NCI-H345 treated with DMSO at 0.1 percent for 48 hours (cell line): Measurements from ENCODE around the gene USP11.
"Not testable (repeated sequence)": the region's sequence is repeated elsewhere in the genome, so short reads cannot be mapped to it uniquely, and the experiment has no call there.

Experiments
- DNase-seq: peaks from one replicate; lab custom pipeline; 2025; ENCODE audit not compliant: unreplicated experiment; lab: John Stamatoyannopoulos, UW

The USP11 gene

DNA sequence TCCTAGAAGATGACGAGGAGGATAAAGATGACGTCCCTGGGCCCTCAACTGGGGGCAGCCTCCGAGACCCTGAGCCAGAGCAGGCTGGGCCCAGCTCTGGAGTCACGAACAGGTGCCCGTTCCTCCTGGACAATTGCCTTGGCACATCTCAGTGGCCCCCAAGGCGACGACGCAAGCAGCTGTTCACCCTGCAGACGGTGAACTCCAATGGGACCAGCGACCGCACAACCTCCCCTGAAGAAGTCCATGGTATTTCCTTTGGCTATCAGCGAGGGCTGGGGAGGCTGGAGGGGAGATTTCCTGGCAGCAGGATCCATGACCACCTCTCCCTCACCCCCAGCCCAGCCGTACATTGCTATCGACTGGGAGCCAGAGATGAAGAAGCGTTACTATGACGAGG lies 11.9 kb downstream of the USP11 start:
- no peak for DNase-seq

GRCh38 chrX:47245156-47245555 lies 12.3 kb downstream of the USP11 start:
- DNase-seq: no peak

- no peak for DNase-seq
Measured at GRCh38 chrX:47247206-47247998, 14.6 kb downstream of the USP11 start.

GRCh38 chrX:47247999-47248320 lies 15.2 kb downstream of the USP11 start:
- no peak for DNase-seq

DNA sequence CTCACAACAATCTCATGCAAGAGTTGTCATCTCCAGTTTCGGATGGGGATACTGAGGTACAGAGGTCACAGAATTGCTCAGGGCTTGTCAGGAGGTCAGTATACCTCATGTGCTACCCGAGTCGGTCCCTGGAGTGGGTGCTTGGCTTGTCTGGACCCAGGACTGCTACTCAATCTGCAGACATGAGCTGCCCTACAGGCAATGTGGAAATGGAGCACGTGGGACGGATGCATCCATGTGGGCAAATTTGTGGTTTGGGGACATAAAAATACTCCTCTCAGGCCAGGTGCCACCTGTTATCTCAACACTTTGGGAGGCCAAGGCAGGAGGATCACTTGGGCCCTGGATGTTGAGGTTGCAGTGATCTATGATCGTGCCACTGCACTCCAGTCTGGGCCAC lies 15.8 kb downstream of the USP11 start:
- no peak for DNase-seq

DNA sequence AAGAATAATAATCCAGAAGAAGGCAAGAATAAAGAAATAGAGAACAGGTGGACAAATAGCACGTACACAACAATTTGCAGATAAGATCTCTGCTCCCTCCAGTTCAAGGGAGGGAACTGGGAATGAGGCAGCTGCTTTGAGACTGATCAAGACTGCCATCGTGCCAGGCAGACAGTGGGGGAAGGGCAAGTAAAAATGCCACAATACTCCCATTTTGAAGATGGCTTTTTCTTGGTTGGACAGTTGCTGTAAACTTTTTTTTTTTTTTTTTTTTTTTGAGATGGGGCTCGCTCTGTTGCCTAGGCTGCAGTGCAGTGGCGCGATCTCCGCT lies 17.2 kb downstream of the USP11 start:
- DNase-seq: no peak

- not testable (repeated sequence) for DNase-seq
Measured at GRCh38 chrX:47257620-47258019, 24.8 kb downstream of the USP11 start.

DNA sequence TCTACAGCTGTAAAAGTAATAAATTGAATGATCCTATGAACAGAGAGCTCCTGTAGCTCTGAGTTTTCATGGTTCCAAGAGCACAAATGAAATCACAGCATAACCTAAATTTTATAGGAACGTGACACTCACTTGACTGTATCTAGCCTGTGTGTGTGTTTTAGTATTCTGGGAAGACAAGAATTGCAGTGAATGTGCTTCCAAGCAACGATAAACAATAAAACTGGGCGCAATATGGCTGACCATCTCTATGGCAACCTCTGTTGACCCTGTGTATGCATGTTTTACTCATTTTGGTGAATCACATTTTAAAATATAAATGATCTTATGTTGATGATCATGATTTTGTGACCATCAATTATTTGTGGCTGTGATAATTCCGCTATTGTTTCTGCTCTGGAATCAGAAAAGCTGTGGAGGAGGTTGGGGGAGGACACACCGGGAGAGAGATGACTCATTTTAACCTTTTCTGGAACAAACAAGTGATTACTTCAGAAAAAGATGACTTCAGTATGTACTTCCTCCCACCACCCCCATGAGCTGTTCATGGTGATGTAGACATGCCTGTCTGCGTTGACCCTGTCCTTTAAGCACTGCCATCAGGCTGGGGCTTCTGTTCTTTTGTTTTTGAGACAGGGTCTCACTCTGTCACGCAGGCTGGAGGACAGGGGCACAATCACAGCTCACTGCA lies 31.8 kb downstream of the USP11 start:
- no peak for DNase-seq

- no peak for DNase-seq
Measured at GRCh38 chrX:47266643-47267042, 33.8 kb downstream of the USP11 start.

- DNase-seq: no peak
Measured at GRCh38 chrX:47272013-47272408, 39.2 kb downstream of the USP11 start.

- no peak for DNase-seq
Measured at GRCh38 chrX:47273011-47273730, 40.4 kb downstream of the USP11 start.

DNA sequence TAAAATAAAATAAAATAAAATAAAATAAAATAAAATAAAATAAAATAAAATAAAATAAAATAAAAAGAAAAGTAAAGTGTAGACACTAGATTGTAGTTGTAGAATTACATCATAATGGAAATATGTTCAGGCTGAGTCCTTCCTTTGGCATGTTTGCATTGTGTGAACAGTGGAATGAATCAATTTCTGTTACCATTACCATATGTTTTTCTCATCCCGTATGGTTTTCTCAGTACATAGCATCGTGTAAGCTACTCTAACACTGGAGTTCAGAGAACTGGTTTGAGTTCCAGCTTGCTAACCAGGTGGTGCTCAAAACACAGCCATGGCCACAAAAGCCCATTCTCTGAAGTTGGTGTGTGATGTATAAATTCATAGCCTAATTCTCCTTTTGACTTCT lies 45.9 kb downstream of the USP11 start:
- DNase-seq: no peak

DNA sequence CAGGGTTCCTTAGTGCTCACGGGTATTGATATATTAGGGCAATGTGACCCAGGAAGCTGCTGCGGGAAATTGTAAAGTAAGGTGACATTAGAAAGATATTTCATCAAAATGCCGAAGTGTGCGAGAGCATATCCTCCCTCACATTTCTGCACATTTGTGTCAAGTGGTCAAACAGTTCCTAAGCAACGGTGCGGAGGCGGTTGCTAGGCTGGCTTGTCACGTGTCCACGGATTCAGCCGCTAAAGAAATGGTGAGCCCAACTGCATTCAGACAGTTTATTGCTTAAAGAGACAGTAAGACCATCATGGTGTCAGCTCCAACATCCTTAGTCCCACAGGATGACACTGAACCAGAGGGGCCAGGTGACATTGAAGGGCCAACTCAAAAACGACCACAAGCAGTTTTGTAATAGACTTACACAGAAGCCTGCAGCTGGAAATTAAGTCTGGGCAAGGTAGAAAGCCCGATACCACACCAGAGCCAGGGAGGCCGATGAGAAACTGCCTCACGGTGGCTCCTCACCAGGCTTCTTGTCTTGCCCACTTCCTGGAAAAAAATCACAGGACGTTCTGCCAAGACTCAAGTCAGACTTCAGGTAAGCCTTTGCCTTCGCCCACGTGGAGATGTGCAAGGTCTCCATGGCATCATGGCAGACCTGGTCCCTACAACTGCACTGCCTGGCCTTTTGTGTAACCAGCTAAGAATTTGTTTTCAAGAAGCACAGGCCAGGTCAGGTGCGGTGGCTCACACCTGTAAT lies 50.4 kb downstream of the USP11 start:
- DNase-seq: no peak

- DNase-seq: not testable (repeated sequence)
Measured at GRCh38 chrX:47284616-47285015, 51.8 kb downstream of the USP11 start.

- DNase-seq: no peak
Measured at GRCh38 chrX:47285836-47286320, 53.1 kb downstream of the USP11 start.

DNA sequence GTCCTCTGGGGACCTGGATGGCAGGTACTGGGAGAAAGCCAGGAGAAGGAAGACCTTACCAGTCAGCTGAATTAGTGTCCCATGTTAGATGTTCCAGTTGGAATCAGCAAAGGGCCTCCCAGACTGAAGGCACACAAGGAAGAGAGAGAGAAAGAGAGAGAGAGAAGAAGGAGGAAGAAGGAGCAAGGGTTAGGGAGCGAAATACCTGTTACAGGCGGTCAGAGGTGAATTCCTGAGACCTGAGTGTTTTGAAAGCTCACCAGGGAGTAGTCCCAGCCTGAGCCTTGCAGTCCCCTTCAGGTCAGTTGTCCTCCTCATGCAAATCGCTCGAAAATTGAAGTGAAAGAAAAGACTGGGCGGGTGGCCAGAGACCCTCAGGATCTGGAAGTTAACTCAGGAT lies 60.3 kb downstream of the USP11 start:
- DNase-seq: no peak

GRCh38 chrX:47296766-47297365 lies 64.1 kb downstream of the USP11 start:
- no peak for DNase-seq

GRCh38 chrX:47297874-47298273 lies 65.1 kb downstream of the USP11 start:
- no peak for DNase-seq
